GM18502 (cell line): ENCODE data around the gene FGFR3.

Experiments
- ATAC-seq: cut with Tn5 transposase; IDR thresholded peaks from one replicate; pipeline ENCODE4 v1.9.1; 2021; ENCODE audit warnings: mild to moderate bottlenecking; ENCODE audit not compliant: unreplicated experiment, poor library complexity

The FGFR3 gene

DNA sequence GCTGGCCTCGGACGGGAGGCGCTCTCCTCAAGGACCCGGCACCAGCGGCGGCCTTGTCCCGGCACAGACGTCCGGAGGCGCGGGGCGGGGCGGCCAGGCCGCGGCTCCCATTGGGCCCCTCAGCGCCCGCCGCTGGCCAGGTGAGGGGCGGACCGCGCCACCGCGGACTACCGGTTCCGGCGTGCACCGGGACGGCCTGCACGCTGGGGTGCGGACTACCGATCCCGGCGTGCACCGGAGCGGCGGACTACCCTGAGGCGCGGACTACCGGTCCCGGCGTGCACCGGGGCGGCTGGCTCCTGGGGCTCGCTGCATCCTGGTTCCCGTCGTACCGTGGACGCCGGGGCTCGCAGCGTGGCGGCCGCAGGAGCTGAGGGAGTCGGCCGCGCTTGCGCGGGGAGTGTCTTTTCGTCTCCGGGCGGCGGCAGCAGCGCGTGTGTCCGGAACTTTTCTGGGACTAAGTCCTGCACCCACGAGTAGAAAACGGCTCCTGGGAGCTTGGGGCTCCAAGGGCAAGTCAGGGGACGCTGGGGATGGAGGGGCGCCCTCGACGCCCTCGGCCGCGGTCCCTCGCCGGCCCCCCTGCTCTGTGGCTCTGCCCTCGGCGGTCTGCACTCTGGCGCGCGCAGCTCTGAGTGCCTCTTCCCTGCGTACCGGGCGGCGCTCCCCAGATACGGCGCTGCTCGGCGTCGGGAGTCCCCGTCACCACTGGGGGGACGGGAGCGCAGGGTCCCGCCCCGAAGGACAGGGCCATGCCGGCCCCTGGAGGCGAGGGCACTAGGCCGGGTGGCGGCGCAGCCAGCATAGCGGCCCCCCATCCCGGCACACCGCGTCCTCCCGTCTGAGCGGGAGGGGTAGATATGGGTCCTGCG lies 63.2 kb downstream of the FGFR3 start, which contains the start of gene LETM1:
Gene LETM1, minus strand, starts transcription at position 86 of the 872 bp plus-strand sequence. CDS start 206 bp downstream, outside the sequence.
- ATAC-seq = peak; percentile 89

DNA sequence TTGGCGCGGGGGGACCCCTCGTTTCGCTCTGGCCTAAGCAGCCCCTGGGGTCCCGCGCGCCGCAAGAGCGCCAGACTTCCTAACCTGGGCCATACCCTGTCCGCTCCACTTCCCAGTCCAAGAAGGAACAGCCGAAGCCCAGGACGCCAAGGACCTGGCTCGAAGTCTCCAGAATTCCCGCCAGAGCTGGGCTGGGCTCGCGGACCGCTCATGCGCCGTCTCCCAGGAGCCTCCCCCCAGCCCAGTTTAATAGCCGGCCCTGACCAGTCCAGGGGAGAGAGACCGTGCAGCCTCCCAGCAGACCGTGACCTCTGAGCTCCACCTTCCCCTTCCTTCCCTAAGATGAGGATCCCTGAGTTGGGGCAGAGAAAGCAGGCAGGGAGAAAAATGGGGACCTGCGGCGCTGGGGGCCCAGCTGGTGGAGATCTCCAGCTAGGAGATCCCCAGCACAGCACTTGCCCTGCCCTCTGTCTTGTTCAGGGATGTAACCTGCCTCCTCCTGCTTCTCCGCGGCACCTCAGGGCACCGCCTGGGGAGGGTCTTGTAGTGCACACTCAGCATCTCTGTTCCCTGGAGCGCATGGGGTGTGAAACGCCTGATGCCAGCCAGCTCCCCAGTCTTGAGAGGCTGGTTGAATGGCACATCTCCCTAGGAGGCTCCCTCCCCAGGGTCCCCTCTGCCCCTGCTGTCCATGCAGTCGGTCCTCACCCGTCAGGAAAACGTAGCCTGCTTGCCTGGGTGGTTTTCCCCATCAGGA lies 64.0 kb downstream of the FGFR3 start:
- no peak for ATAC-seq

DNA sequence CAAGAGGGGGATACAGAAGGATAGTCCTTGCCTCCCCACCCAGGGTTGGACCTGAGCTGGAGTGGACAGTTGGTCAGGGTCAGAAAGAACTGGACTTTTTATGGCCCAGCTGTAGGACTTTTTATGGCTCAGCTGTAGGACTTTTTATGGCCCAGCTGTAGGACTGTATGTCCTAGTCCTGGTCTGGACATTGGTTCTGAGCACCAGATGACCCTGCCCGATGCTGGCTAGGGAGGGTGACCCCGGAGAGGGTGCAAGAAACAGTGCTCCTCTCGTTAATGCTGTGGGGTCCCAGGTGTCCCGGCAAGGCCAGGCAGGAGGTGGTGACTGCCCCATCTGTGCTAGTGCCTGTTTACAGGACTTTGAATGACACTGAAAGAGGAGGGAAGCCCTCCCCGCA lies 64.8 kb downstream of the FGFR3 start:
- no peak for ATAC-seq
